Osteocyte (in vitro differentiated cells): ENCODE results near the gene TCP11X1. TPM values are rescaled to one million over a fixed set of nuclear protein-coding genes. Genes with fewer than 3 reads are reported as not detected.
"Not testable (repeated sequence)": the region's sequence is repeated elsewhere in the genome, so short reads cannot be mapped to it uniquely, and the experiment has no call there.

ENCODE experiments used
- DNase-seq: peaks from one replicate; pipeline ENCODE4 v3.0.0; 2021; ENCODE audit warnings: mixed read lengths; ENCODE audit not compliant: unreplicated experiment; ENCODE audit errors: extremely low spot score
- H3K27ac Mint-ChIP-seq: one replicate; pipeline ENCODE4 v1.8.0; 2021; ENCODE audit warnings: mild to moderate bottlenecking, mixed read lengths; ENCODE audit not compliant: unreplicated experiment
- H3K27me3 Mint-ChIP-seq: one replicate; pipeline ENCODE4 v1.8.0; 2021; ENCODE audit warnings: mixed read lengths; ENCODE audit not compliant: unreplicated experiment
- H3K36me3 Mint-ChIP-seq: one replicate; pipeline ENCODE4 v1.8.0; 2021; ENCODE audit warnings: mixed read lengths; ENCODE audit not compliant: unreplicated experiment
- H3K4me1 Mint-ChIP-seq: one replicate; pipeline ENCODE4 v1.8.0; 2021; ENCODE audit warnings: mixed read lengths; ENCODE audit not compliant: unreplicated experiment
- H3K4me3 Mint-ChIP-seq: one replicate; pipeline ENCODE4 v1.8.0; 2021; ENCODE audit warnings: mild to moderate bottlenecking, moderate library complexity, mixed read lengths; ENCODE audit not compliant: unreplicated experiment
- H3K9me3 Mint-ChIP-seq: one replicate; pipeline ENCODE4 v1.8.0; 2021; ENCODE audit warnings: mixed read lengths; ENCODE audit not compliant: unreplicated experiment
- CTCF ChIP-seq: fragments of 200-600 bp; sonication (generic); IDR thresholded peaks from 2 replicates; pipeline ENCODE4 v1.5.0; 2021; ENCODE audit warnings: antibody characterized with exemption, mild to moderate bottlenecking, moderate library complexity
- long read RNA-seq: library from polyadenylated mRNA; unstranded; transcript quantifications from one replicate; pipeline ENCODE4 v2.0.0, GENCODE V29; 2021
- total RNA-seq: library from RNA; stranded (reverse); gene quantifications from 2 replicates; pipeline ENCODE4 v1.2.1, GENCODE V29; 2021

TCP11X1 gene
- not detected in 2 replicates for total RNA-seq
- long read RNA-seq = 0 reads

GRCh38 chrX:102214986-102215385 is at the start of gene TCP11X1:
Gene TCP11X1, plus strand, starts transcription at chrX:102215301.
- H3K27me3 Mint-ChIP-seq, H3K36me3 Mint-ChIP-seq, H3K27ac Mint-ChIP-seq, DNase-seq, H3K4me3 Mint-ChIP-seq, H3K4me1 Mint-ChIP-seq, H3K9me3 Mint-ChIP-seq: not testable (repeated sequence)

GRCh38 chrX:102185967-102186720 is 29.0 kb upstream of the TCP11X1 start:
- H3K9me3 Mint-ChIP-seq = peaks cover 51% of the 10 kb centered on the region
- no peaks in the 10 kb centered on the region for H3K27me3 Mint-ChIP-seq
- DNase-seq = no peak
- H3K27ac Mint-ChIP-seq = no peak overlapping the region
- no peaks in the 10 kb centered on the region for H3K4me1 Mint-ChIP-seq
- no peak overlapping the region for H3K4me3 Mint-ChIP-seq
- TF ChIP-seq CTCF = no peak
- H3K36me3 Mint-ChIP-seq = no peaks in the 10 kb centered on the region

GRCh38 chrX:102207940-102208339 is 7.2 kb upstream of the TCP11X1 start:
- H3K9me3 Mint-ChIP-seq = not testable (repeated sequence)

GRCh38 chrX:102216497-102216896 is 1.4 kb downstream of the TCP11X1 start:
- DNase-seq, H3K27ac Mint-ChIP-seq, H3K4me1 Mint-ChIP-seq, H3K9me3 Mint-ChIP-seq, H3K27me3 Mint-ChIP-seq, H3K36me3 Mint-ChIP-seq, H3K4me3 Mint-ChIP-seq: not testable (repeated sequence)

More at GRCh38 chrX:102207940-102208339, 7.2 kb upstream of the TCP11X1 start:
- DNase-seq, H3K27me3 Mint-ChIP-seq, H3K36me3 Mint-ChIP-seq, H3K4me1 Mint-ChIP-seq, H3K27ac Mint-ChIP-seq, H3K4me3 Mint-ChIP-seq: not testable (repeated sequence)

- not testable (repeated sequence) for H3K36me3 Mint-ChIP-seq, H3K4me1 Mint-ChIP-seq, H3K9me3 Mint-ChIP-seq, H3K27ac Mint-ChIP-seq, H3K4me3 Mint-ChIP-seq, H3K27me3 Mint-ChIP-seq
- peak; percentile 75 for DNase-seq
Observed at GRCh38 chrX:102235678-102236077, 20.6 kb downstream of the TCP11X1 start.

GRCh38 chrX:102240265-102240664 is 25.2 kb downstream of the TCP11X1 start:
- H3K4me3 Mint-ChIP-seq, H3K27ac Mint-ChIP-seq, H3K27me3 Mint-ChIP-seq, H3K4me1 Mint-ChIP-seq, H3K36me3 Mint-ChIP-seq, H3K9me3 Mint-ChIP-seq: not testable (repeated sequence)
- DNase-seq = peak; percentile 32

GRCh38 chrX:102246893-102247292 is 31.8 kb downstream of the TCP11X1 start, which contains the start of gene NXF2:
Gene NXF2, plus strand, starts transcription at chrX:102247167. Its CDS starts 59,912 bp downstream, at chrX:102307079.
- not testable (repeated sequence) for H3K27me3 Mint-ChIP-seq, H3K27ac Mint-ChIP-seq, H3K9me3 Mint-ChIP-seq, DNase-seq, H3K4me3 Mint-ChIP-seq, H3K4me1 Mint-ChIP-seq, H3K36me3 Mint-ChIP-seq

GRCh38 chrX:102272231-102272630 is 57.1 kb downstream of the TCP11X1 start:
- H3K27me3 Mint-ChIP-seq, H3K4me1 Mint-ChIP-seq, H3K27ac Mint-ChIP-seq, H3K9me3 Mint-ChIP-seq, DNase-seq, H3K36me3 Mint-ChIP-seq, H3K4me3 Mint-ChIP-seq: not testable (repeated sequence)

Other genes with a start within 250 kb of the TCP11X1 start
- gene TCEAL2, start 89.6 kb upstream of the TCP11X1 start, total RNA-seq = not detected in 2 replicates
- not detected in 2 replicates for gene TCEAL6, start 72.8 kb upstream of the TCP11X1 start, total RNA-seq
- not detected in 2 replicates for gene BEX5, start 59.3 kb upstream of the TCP11X1 start, total RNA-seq
- not detected in 2 replicates for gene NXF2, start 31.9 kb downstream of the TCP11X1 start, total RNA-seq
- not detected in 2 replicates for gene NXF2B, start 224.7 kb downstream of the TCP11X1 start, total RNA-seq